NOMO-1 (cell line): ENCODE data around the gene PPP2R5A.
"Not testable (repeated sequence)": the region's sequence is repeated elsewhere in the genome, so short reads cannot be mapped to it uniquely, and the experiment has no call there.

Source experiments
- DNase-seq, 2 experiments: peaks; one replicate each; lab custom pipeline; 2025; ENCODE audit not compliant: unreplicated experiment in 2 of 2; lab: John Stamatoyannopoulos, UW

PPP2R5A gene

GRCh38 chr1:212267017-212267416 is 18.2 kb upstream of the PPP2R5A start:
- no peak for DNase-seq

DNA sequence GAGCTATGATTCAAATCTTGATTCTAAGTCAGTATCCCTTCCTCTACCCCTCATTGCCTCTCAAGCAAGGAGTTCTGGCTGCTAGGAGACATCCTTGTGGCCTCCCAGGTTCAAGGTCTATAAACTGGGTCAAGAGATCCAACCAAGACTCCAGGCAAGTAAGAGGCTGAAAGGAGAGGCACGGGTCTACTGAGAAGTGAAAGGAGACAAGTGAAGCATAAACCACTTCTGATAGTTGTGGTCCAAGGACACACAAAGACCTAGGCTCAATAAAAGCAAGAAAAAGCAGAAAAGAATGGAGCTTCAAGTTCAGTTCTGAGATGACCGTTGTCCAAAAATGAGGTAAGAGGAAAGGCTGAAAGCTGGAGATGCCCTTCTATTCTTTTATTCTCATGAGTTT is 17.8 kb upstream of the PPP2R5A start:
- DNase-seq, result no peak

DNA sequence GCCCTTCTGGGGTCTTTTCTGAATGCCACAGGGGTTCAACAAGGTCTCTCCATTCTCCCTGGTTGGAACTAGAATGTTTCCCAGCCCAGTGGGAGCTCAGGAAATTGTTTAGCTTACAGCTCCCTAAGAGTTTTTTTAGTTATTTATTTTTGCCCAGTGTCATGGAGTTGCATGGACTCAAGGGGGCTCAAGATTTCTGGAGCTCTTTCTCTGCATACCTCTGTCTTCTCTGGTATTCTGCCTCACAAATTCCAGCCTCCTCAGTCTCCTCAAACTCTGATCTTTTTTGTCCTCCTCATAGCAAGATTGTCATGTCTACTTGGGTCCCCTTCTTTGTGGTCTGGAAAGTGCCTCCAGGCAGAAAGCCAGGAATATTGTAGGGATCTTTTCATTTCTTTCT is 15.9 kb upstream of the PPP2R5A start:
- DNase-seq, result no peak

DNA sequence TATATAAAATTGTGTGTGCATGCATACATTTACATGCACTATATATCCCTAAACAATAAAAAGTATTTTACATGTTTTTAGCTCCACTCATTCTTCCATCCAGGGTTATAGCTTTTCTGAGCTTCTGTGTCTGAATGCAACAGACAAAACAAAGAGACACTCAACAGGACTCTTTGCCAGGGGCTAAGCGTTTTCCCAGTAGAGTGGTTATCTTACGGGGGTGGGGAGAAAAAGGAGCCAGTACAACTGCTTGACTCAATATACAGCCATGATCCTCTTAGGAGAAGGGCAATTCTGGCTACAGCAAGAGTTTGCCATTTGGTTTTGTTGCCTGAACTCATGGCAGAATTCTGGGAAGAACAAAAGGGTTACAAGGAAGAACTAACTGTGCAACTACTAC is 14.6 kb upstream of the PPP2R5A start:
- DNase-seq, result no peak

GRCh38 chr1:212271234-212271633 is 14.0 kb upstream of the PPP2R5A start:
- DNase-seq, result no peak

DNA sequence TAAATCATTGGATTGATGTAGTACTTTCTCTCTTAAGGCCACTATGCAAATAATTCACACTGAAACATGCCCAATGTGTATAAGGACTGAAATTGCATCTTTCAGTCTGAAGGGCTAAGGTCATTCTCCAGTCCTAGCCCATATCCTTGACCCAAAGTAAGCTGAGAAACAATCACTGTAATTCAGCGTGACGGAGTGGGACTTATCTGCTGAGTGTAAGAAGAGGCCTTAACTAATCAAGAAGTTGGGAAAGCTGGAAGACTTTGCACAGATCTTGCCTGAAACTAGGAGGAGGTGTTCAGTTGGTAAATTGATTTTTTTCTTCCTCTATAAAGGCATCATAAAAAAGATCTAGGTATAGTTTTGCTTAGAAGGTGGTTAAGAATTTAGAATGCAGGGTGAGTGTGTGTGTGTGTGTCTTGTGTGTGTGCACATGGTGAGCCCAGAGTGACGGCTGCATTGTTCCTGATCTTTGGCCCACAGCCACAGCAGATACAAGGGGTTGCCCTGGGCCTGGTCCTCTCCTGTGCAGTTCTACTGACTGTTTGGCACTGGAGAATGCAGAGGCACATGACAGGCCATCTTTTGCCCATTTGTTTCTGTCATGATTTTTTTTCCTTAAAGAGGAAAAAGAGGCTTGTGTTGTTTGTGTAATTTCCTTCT is 13.3 kb upstream of the PPP2R5A start:
- DNase-seq, result no peak

GRCh38 chr1:212281590-212281989 is 3.6 kb upstream of the PPP2R5A start:
- DNase-seq, result no peak

- DNase-seq, result no peak
Observed at GRCh38 chr1:212283741-212284140, 1.5 kb upstream of the PPP2R5A start.

DNA sequence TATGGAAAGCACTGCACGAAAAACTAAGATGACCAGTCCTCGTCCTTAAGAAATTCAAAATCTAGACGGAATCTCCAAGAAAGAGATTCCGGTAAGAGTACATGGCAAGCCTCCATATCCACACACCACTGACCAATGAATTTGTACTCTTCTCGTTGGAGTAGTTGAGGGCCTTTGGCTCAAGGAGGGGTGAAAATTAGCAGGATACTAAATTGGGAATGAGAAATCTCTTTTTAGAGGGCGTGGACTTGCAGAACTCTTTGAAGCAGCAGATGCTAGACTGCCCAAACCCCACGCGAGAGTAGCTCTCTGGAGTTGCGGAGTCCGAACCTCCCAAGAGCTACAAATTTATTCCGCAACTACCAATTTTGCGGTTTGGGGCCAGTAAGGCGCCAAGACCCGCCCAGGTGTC is 872 bp upstream of the PPP2R5A start:
- peak in 1 of 2 experiments; percentile 91 for DNase-seq

DNA sequence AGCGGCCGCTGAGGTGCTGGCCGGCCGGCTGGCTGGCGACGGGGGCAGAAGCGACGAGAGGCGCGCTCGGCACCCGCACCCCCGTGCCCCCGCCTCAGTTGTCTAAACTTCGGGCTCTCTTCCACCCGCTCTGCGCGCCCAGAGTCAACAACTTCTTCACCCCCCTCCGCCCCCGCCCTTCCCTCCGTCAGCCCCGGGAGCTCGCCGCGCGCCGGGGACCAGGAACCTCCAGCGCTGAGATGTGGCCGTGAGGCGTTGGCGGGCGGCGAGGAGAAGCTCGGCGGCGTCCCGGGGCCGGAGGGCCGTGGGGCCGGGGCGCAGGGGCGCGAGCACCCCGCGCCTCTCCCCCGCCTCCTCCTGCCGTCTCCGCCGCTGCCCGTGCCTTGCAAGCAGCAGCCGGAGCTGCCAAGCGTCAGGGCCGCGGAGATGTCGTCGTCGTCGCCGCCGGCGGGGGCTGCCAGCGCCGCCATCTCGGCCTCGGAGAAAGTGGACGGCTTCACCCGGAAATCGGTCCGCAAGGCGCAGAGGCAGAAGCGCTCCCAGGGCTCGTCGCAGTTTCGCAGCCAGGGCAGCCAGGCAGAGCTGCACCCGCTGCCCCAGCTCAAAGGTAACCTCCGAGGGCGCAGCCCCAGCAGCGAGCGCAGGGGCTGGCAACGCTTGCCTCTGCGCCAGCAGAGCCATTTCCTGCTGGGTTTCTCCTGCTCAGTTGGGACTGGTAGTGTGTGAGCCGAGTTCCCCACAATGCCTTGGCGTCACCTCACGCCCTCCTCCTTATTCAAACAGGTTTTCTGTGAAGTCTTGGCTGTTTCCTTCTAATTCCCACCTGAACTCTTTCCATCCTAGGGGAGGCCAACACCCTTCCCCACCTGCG is 710 bp downstream of the PPP2R5A start:
- DNase-seq, result peak; percentile 58 to 60

GRCh38 chr1:212286556-212287131 is 1.4 kb downstream of the PPP2R5A start:
- DNase-seq, result peak in 1 of 2 experiments; percentile 46

DNA sequence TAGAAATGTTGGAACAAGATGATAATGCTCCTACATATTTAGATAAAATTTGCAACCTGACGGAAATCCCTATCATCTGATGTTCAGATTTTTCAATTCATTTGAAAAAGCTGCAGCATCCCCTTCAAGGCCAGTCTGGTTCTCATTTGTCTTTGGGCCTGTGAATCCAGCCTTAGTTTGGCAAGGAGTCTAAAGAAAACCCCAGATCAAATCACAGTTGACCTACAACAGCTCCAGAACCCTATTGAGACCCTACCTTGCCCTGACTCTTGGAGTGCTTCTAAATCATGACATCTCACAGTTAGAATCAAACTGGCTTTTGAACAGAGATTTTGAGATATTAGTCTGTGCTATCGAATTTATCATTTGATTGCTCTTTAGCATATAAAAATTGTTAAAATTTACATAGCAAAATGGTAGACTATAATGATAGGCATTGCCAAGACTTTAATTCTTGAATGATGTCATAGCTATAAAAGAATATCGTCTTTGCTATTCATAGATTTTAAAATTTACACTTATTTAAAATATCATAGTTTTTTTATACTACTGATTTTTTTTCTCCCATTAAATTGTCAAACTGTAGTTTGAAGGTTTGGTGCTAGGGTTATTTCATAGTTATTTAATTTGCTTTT is 2.2 kb downstream of the PPP2R5A start:
- DNase-seq, result no peak

DNA sequence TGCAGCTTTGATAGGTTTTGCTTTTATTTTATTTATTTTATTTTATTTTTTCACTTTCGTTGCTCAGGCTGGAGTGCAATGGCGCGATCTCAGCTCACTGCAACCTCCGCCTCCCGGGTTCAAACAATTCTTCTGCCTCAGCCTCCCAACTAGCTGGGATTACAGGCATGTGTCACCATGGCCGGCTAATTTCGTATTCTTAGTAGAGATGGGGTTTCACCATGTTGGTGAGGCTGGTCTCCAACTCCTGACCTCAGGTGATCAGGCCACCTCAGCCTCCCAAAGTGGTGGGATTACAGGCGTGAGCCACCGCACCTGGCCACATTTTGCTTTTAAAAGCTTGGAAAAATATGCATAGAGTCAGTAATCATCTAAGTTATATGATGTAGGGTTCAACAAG is 2.8 kb downstream of the PPP2R5A start:
- not testable (repeated sequence) for DNase-seq

- no peak for DNase-seq
Observed at GRCh38 chr1:212288615-212289014, 3.4 kb downstream of the PPP2R5A start.

GRCh38 chr1:212289262-212290077 is 4.3 kb downstream of the PPP2R5A start:
- no peak for DNase-seq

- DNase-seq, result no peak
Observed at GRCh38 chr1:212290608-212291007, 5.4 kb downstream of the PPP2R5A start.

DNA sequence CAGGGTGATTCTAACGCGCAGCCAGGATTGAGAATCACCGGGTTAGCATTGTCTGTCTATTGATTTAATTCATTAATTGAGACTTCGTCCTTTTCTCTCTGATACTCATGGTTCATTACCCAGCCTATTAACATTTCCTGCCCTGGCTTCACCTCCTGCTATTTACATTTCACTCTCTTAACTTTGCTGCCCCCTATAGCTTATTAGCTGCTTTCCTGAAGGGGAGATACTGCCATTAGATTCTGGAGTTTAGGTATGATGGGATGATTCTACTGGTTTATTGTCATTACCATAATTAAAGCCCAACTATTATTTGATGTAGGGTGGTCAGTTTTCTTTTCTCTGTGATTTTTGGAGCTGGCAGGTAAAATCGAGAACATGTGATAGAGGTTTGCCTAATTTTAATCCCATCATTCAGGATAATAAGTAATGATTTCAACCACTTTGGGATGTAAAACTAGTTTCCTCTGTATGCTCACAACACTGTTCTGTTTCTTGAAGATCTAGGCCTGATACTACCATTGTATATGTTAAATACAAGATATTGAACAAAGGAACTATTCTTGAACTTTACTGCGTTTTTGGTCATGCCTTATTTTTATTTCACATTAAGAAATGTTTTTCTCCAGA is 6.4 kb downstream of the PPP2R5A start:
- DNase-seq, result peak in 1 of 2 experiments; percentile 50

- no peak for DNase-seq
Observed at GRCh38 chr1:212292250-212293105, 7.3 kb downstream of the PPP2R5A start.

- no peak for DNase-seq
Observed at GRCh38 chr1:212293579-212293978, 8.4 kb downstream of the PPP2R5A start.
